Heart left ventricle (tissue), 16 donors: Measurements from ENCODE around the gene UNC13C. TPM values are rescaled to one million over a fixed set of nuclear protein-coding genes. Genes with fewer than 3 reads are reported as not detected.

Experiments
- ATAC-seq, 4 donors: fragments of 200-7000 bp; cut with Tn5 transposase; one replicate each; pipeline ENCODE4 v1.9.1; 2020 to 2022; ENCODE audit warnings: moderate library complexity in 4 of 4, mild to moderate bottlenecking in 3 of 4, moderate number of reproducible peaks in 1 of 4
- DNase-seq, 5 donors: peaks; one replicate each; pipeline ENCODE4 v3.0.0-alpha.2; 2020
- H3K27ac ChIP-seq, 12 donors: fragments of 200-600 bp; sonication (generic) in 4 of 12; one replicate each; pipeline versions ENCODE4 v1.5.0 to v1.8.0; 2016 to 2022; ENCODE audit warnings: mild to moderate bottlenecking in 2 of 12
- H3K27me3 ChIP-seq, 9 donors: fragments of 200-600 bp; sonication (generic) in 2 of 9; one replicate each; pipeline versions ENCODE4 v1.5.1 to v1.8.0; 2016 to 2022; ENCODE audit warnings: mild to moderate bottlenecking in 3 of 9
- H3K36me3 ChIP-seq, 9 donors: fragments of 200-600 bp; sonication (generic) in 2 of 9; one replicate each; pipeline versions ENCODE4 v1.5.0 to v1.8.0; 2018 to 2022; ENCODE audit warnings: mild to moderate bottlenecking in 2 of 9
- H3K4me1 ChIP-seq, 12 donors: fragments of 200-600 bp; sonication (generic) in 4 of 12; one replicate each; pipeline versions ENCODE4 v1.5.0 to v1.8.0; 2016 to 2022; ENCODE audit warnings: mild to moderate bottlenecking in 3 of 12
- H3K4me3 ChIP-seq, 12 donors: fragments of 200-600 bp; sonication (generic) in 4 of 12; one replicate each; pipeline versions ENCODE4 v1.5.0 to v1.8.0; 2017 to 2022; ENCODE audit warnings: mild to moderate bottlenecking in 9 of 12, moderate library complexity in 4 of 12
- H3K9me3 ChIP-seq, 12 donors: fragments of 200-600 bp; sonication (generic) in 4 of 12; one replicate each; pipeline versions ENCODE4 v1.5.0 to v1.8.0; 2016 to 2022; ENCODE audit warnings: mild to moderate bottlenecking in 1 of 12
- CTCF ChIP-seq, 12 donors: fragments of 200-600 bp; sonication (generic) in 4 of 12; IDR thresholded peaks; one replicate each; pipeline versions ENCODE4 v1.5.0 to v1.8.0; 2018 to 2022; ENCODE audit warnings: antibody characterized with exemption in 12 of 12, mild to moderate bottlenecking in 5 of 12
- POLR2A ChIP-seq, 2 donors: fragments of 450-650 bp; IDR thresholded peaks; one replicate each; pipeline ENCODE4 v1.6.1; 2017; ENCODE audit warnings: antibody characterized with exemption in 2 of 2, mild to moderate bottlenecking in 2 of 2, moderate library complexity in 2 of 2
- WGBS, 4 donors: extraction: QIAGEN DNeasy Blood & Tissue Kit in 2 of 4; methylation state at CpG; one replicate each; pipeline versions ENCODE4 v1.1.5 to v1.1.7; 2013 to 2018; 5-methylcytosine and 5-hydroxymethylcytosine counted together
- intact Hi-C, 10 donors: fragments of 100-400 bp; cut with DNase I; formaldehyde crosslinking; loops; one replicate each; pipeline versions ENCODE4 v1.11.1 to v1.14.2; 2022
- polyA plus RNA-seq, 2 donors: library from polyadenylated mRNA; stranded (reverse); fragments of 200-250 nt; gene quantifications; one replicate each; pipeline ENCODE4 v1.2.3, GENCODE V29; 2013
- total RNA-seq, 9 donors: library from RNA; depleted of rRNA in 2 of 9; stranded (reverse); fragments of >200 nt in 2 of 9; fragmentation: NEBNext Ultra II Directional in 3 of 9; extraction: Animal tissue kit (Norgen Biotek cat#: 25700) in 3 of 9; gene quantifications; one replicate each; pipeline versions ENCODE4 v1.1.0 to v1.2.4, GENCODE V29; 2016 to 2023
- donor health status: ischemic (EF 13 %, LVEDD 7.1; RV severe dilation, severe dysfunction).
- donor health status: healthy with polysubstance abuse.
- donor health status: DM: no; HTN: yes; CAD: no.
- donor health status: DM: no; HTN: no; CAD: no.
- donor health status: ischemic (EF 25% LVEDD 6.9; RV normal size, moderate dysfunction).
- donor health status: ischemic (EF 25% LVEDD 5.7; RV mildly dilated, moderate dysfunction).
- donor health status: healthy.
- donor health status: DM: yes; HTN: yes; CAD: no.
- donor health status: ischemic (EF 35%, LVEDD 5.7; RV mildly dilated, moderate dysfunction).
- donor health status: nonischemic (EF 11% LVEDD 7.7; RV severe dilation, severe dysfunction).
- donor health status: DM: yes; HTN: yes; CAD: no.
- donor health status: PGD.
- donor health status: ischemic (EF 29% LVEDD 5.4; RV normal size, mild dysfunction).
- donor health status: nonischemic (EF 23%, LVEDD 6.1; RV moderate dilation, normal function).

The UNC13C gene
- total and polyA plus RNA-seq, 11 donors: 0.07 to 0.71 (median 0.39) TPM; not detected in 5

GRCh38 chr15:53974813-53975212, 3.4 kb upstream of the UNC13C start:
- Histone ChIP-seq H3K4me3 (no peak overlapping the region), H3K9me3 (peaks cover 0 to 5% (median 0%) of the 10 kb centered on the region in 12 donors), H3K27me3 (peaks cover 0 to 25% (median 7%) of the 10 kb centered on the region in 9 donors), H3K4me1 (peaks cover 0 to 12% (median 0%) of the 10 kb centered on the region in 12 donors), H3K27ac (no peak overlapping the region), H3K36me3 (no peaks in the 10 kb centered on the region)
- TF ChIP-seq CTCF (IDR thresholded peaks at IDR 0.05) (no peak), POLR2A (IDR thresholded peaks at IDR 0.05) (no peak)
- ATAC-seq: no peak
- 71 to 83% (median 76%) methylated on average over 3 of the region's 3 CpGs for WGBS, 4 donors
- intact Hi-C loops: no loop called here
- DNase-seq: no peak

GRCh38 chr15:53976844-53977392, 1.3 kb upstream of the UNC13C start:
- Histone ChIP-seq H3K27me3 (peaks cover 0 to 35% (median 7%) of the 10 kb centered on the region in 9 donors), H3K4me3 (no peak overlapping the region), H3K4me1 (peaks cover 0 to 12% (median 0%) of the 10 kb centered on the region in 12 donors), H3K9me3 (peaks cover 0 to 5% (median 0%) of the 10 kb centered on the region in 12 donors), H3K36me3 (no peaks in the 10 kb centered on the region), H3K27ac (no peak overlapping the region)
- intact Hi-C loops: no loop called here
- 44 to 49% (median 49%) methylated on average over 8 of the region's 8 CpGs for WGBS, 4 donors
- TF ChIP-seq CTCF (IDR thresholded peaks at IDR 0.05) (peak in 4 of 12 donors; percentile 5 to 39 (median 31)), POLR2A (IDR thresholded peaks at IDR 0.05) (no peak)
- DNase-seq: no peak
- ATAC-seq: peak in 2 of 4 donors; percentile 39

GRCh38 chr15:53979051-53979788, 979 bp downstream of the UNC13C start:
- intact Hi-C loops: no loop called here
- peak overlapping the region in 6 of 12 donors; percentile 33 to 55 (median 44) for H3K4me3 ChIP-seq
- peaks cover 0 to 49% (median 7%) of the 10 kb centered on the region in 9 donors for H3K27me3 ChIP-seq
- peaks cover 0 to 5% (median 0%) of the 10 kb centered on the region in 12 donors for H3K9me3 ChIP-seq
- no peak overlapping the region for H3K27ac ChIP-seq
- DNase-seq (no peak), ATAC-seq (no peak)
- WGBS, 4 donors: 63 to 75% (median 70%) methylated on average over 4 of the region's 4 CpGs
- H3K4me1 ChIP-seq: peaks cover 0 to 12% (median 0%) of the 10 kb centered on the region in 12 donors
- TF ChIP-seq POLR2A (IDR thresholded peaks at IDR 0.05) (no peak), CTCF (IDR thresholded peaks at IDR 0.05) (no peak)
- H3K36me3 ChIP-seq: no peaks in the 10 kb centered on the region

- intact Hi-C loops: no loop called here
- WGBS, 4 donors: 76 to 91% (median 89%) methylated on average over 2 of the region's 2 CpGs
- no peaks in the 10 kb centered on the region for H3K36me3 ChIP-seq
- H3K27ac ChIP-seq: no peak overlapping the region
- peak overlapping the region in 2 of 12 donors; percentile 2 to 33 for H3K4me3 ChIP-seq
- peaks cover 0 to 49% (median 7%) of the 10 kb centered on the region in 9 donors for H3K27me3 ChIP-seq
- H3K9me3 ChIP-seq: no peaks in the 10 kb centered on the region
- no peak for TF ChIP-seq CTCF (IDR thresholded peaks at IDR 0.05)
- no peak for TF ChIP-seq POLR2A (IDR thresholded peaks at IDR 0.05)
- H3K4me1 ChIP-seq: peaks cover 0 to 12% (median 0%) of the 10 kb centered on the region in 12 donors
- ATAC-seq (no peak), DNase-seq (no peak)
These were observed 1.8 kb downstream of the UNC13C start for GRCh38 chr15:53980021-53980420.
